Urinary bladder (tissue), 4 donors: Measurements from ENCODE around the gene BCL7C. TPM values are rescaled to one million over a fixed set of nuclear protein-coding genes. Genes with fewer than 3 reads are reported as not detected.
"Not testable (repeated sequence)": the region's sequence is repeated elsewhere in the genome, so short reads cannot be mapped to it uniquely, and the experiment has no call there.

Experiments used
- DNase-seq: peaks from one replicate; pipeline ENCODE4 v3.0.0-alpha.2; 2015; ENCODE audit errors: extremely low spot score
- H3K27ac ChIP-seq: one replicate; pipeline ENCODE4 v1.5.1; 2013; ENCODE audit warnings: low read depth, mild to moderate bottlenecking, moderate library complexity
- H3K36me3 ChIP-seq: one replicate; pipeline ENCODE4 v1.6.1; 2013; ENCODE audit warnings: mild to moderate bottlenecking, moderate library complexity; ENCODE audit not compliant: insufficient read depth
- H3K4me1 ChIP-seq: one replicate; pipeline ENCODE4 v1.6.1; 2013; ENCODE audit warnings: mild to moderate bottlenecking, moderate library complexity; ENCODE audit not compliant: insufficient read depth
- H3K4me3 ChIP-seq: one replicate; pipeline ENCODE4 v1.5.1; 2013; ENCODE audit warnings: low read depth, low read length
- WGBS: extraction: QIAGEN DNeasy Blood & Tissue Kit; methylation state at CpG from one replicate; pipeline ENCODE4 v1.1.7; 2013; 5-methylcytosine and 5-hydroxymethylcytosine counted together
- polyA plus RNA-seq: library from polyadenylated mRNA; stranded (reverse); fragments of 200-250 nt; gene quantifications from one replicate; pipeline ENCODE4 v1.2.3, GENCODE V29; 2013
- total RNA-seq: library from RNA; depleted of rRNA; stranded (reverse); fragments of >200 nt; gene quantifications from one replicate; pipeline ENCODE4 v1.2.3, GENCODE V29; 2014
- donor health status: healthy with polysubstance abuse.
- donor health status: healthy.

Gene BCL7C
- total RNA-seq = 31.7 TPM
- polyA plus RNA-seq = 33.2 TPM

- under 1% methylated on average over 97 of the region's 97 CpGs for WGBS
- Histone ChIP-seq H3K4me1 (no peaks in the 10 kb centered on the region), H3K36me3 (no peaks in the 10 kb centered on the region), H3K27ac (peak within 1 kb of the TSS; percentile 87), H3K4me3 (peak within 1 kb of the TSS; percentile 70)
- DNase-seq = peak; percentile 39
Observed at GRCh38 chr16:30893744-30894539, at the start of gene BCL7C. Gene BCL7C, minus strand, starts transcription at chr16:30894077. Its CDS starts 133 bp downstream, at chr16:30893944.

GRCh38 chr16:30942426-30942806 is 48.5 kb upstream of the BCL7C start:
- H3K4me3 ChIP-seq = no peak overlapping the region
- DNase-seq = no peak
- H3K36me3 ChIP-seq = no peaks in the 10 kb centered on the region
- no peak overlapping the region for H3K27ac ChIP-seq
- H3K4me1 ChIP-seq = no peaks in the 10 kb centered on the region
- 92% methylated on average over 4 of the region's 4 CpGs for WGBS

DNA sequence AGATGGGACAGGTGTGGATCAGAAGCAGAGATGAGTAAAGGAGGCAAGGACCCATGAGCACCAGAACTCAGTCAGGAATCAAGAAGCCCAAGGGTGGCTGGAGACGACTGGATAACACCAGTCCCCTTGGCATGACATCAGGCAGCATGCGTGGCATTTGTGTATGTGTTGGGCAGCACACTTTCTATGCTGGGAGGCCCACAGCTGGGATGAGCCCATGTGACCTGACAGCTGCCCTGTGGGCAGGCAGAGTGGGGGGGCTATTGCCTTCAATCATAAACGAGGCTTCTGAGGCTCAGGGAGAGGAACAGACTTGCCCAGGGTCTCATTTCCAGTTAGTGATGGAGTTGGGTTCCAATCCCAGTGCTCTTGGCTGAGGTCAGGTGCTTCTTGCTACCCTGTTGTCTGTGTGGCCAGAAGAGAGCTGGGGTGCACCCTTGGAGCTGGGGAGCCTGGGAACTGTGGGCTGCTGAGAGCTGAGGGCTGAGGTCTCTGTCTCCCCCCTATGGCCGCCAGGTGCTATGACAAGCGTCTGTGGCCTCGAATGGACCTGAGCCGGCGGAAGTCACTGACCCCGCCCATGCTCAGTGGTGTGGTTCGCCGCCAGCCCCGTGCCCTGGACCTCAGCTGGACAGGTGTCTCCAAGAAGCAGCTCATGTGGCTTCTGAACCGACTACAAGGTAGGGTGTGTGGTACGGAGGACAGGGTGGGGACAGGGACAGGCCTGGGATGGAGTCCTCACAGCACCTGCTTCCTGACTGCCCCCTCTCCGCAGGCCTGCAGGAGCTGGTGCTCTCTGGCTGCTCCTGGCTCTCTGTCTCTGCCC is 47.9 kb upstream of the BCL7C start:
- Histone ChIP-seq H3K27ac (no peak overlapping the region), H3K36me3 (no peaks in the 10 kb centered on the region), H3K4me1 (no peaks in the 10 kb centered on the region), H3K4me3 (no peak overlapping the region)
- DNase-seq = no peak
- 27% methylated on average over 15 of the region's 15 CpGs for WGBS

DNA sequence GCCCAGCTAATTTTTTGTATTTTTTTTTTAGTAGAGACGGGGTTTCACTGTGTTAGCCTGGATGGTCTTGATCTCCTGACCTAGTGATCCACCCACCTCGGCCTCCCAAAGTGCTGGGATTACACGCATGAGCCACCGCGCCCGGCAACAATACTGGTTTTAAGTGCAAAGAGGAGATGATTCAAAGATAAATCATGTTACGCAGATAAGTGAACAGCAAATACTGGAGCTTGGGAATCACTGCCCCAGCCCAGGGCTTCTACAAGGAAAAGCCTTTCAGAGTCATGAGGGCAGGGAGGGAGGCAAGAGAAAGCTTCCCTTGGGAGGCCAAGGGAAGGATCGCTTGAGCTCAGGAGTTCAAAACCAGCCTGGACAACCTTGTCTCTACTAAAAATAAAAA is 45.7 kb upstream of the BCL7C start:
- H3K27ac ChIP-seq, H3K4me1 ChIP-seq, H3K4me3 ChIP-seq, DNase-seq, H3K36me3 ChIP-seq: not testable (repeated sequence)
- 91% methylated on average over 8 of the region's 8 CpGs for WGBS

DNA sequence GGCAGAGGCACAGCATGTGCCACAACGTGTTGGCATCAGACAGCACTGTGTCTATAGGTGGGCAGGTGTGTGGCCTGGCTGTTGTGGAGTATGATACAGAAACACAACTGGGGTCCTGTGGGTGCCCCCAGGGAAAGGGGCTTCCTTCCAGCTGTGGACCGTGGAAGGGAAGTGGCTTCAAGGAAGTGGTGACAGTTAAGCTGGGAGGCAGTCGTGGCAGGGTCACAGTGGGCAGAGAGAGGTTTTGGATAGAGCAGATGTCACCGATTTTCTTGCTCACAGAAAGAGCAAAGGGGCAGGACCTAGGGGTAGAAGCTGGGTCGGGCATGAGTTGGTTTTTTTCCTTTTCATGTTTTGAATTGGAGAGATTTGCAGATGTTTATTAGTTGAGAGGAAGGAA is 43.8 kb upstream of the BCL7C start:
- H3K27ac ChIP-seq = no peak overlapping the region
- no peak overlapping the region for H3K4me3 ChIP-seq
- no peaks in the 10 kb centered on the region for H3K4me1 ChIP-seq
- WGBS = 61% methylated on average over 5 of the region's 5 CpGs
- DNase-seq = no peak
- H3K36me3 ChIP-seq = no peaks in the 10 kb centered on the region

DNA sequence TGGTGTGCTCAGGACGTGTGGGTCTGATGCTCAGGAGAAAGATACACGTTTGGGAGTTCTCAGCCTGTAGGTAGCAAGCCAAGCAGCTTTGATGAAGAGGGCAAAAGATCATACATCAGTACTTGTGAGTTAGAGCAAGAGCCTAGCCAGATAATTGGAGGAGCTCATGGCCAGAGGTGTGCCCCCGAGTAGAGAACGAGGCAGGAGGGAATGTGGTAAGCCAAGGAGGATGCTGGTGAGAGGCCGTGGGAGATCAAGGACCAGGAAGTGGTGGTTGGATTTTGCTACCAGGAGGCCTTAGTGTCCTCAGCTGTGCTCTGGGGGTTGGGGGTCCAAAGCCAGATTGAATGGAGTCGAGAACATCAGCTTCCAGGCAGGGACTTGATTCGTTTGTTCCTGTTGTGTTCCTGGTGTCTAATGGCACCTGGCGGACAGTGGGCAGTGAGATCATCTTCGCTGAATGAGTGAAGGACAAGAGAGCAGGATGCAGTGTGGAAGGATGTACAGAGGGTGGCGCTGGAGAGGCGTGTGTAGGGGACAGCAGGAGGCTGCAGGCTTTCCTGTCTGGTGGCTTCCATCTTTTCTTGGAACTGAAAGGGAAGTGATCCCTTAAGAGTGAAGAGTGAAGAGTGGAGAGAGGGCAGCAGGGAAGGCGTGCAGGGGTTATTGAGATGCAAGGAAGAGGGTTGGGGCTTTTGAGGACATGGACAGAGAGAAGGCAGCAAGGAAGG is 41.1 kb upstream of the BCL7C start:
- Histone ChIP-seq H3K27ac (no peak overlapping the region), H3K4me1 (no peaks in the 10 kb centered on the region), H3K4me3 (no peak overlapping the region), H3K36me3 (no peaks in the 10 kb centered on the region)
- 65% methylated on average over 12 of the region's 12 CpGs for whole genome bisulfite sequencing
- DNase-seq = no peak

DNA sequence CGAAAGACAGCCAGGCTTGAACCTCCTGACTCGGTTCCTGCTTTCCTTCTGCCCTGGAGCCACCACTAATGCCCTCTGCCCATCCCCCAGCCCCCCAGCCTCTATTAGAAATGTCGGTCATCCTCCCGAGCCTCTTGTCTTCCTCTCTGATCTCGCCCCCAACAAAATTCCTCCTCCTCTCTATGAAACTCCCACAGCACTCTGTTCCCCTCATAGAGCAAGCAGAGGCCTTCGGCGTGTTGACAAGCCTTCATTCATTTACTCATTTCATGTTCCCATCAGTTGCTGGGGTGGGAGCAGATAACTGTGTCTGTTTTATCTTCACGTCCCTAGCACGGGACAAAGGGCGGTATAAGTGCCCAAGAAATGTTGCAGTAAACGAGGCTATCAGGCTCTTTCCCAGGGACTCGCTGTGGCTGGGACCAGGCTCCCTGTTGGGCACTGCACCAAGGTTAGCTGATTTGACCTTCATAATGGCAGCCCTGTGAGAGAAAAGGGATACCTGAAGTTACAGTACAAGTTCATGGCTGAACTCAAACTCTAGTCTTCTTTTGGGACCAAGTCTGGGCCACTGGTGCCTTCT is 37.3 kb upstream of the BCL7C start:
- Histone ChIP-seq H3K4me1 (no peaks in the 10 kb centered on the region), H3K27ac (no peak overlapping the region), H3K36me3 (no peaks in the 10 kb centered on the region), H3K4me3 (no peak overlapping the region)
- DNase-seq = no peak
- WGBS = 77% methylated on average over 12 of the region's 12 CpGs

GRCh38 chr16:30930160-30930571 is 36.3 kb upstream of the BCL7C start:
- no peak for DNase-seq
- 92% methylated on average over 35 of the region's 35 CpGs for WGBS
- Histone ChIP-seq H3K36me3 (no peaks in the 10 kb centered on the region), H3K27ac (no peak overlapping the region), H3K4me3 (no peak overlapping the region), H3K4me1 (no peaks in the 10 kb centered on the region)

- Histone ChIP-seq H3K4me3 (no peak overlapping the region), H3K36me3 (no peaks in the 10 kb centered on the region), H3K4me1 (no peaks in the 10 kb centered on the region), H3K27ac (no peak overlapping the region)
- 85% methylated on average over 7 of the region's 7 CpGs for WGBS
- no peak for DNase-seq
Observed at GRCh38 chr16:30929167-30929566, 35.3 kb upstream of the BCL7C start.

GRCh38 chr16:30928390-30928789 is 34.5 kb upstream of the BCL7C start:
- Histone ChIP-seq H3K27ac (no peak overlapping the region), H3K36me3 (no peaks in the 10 kb centered on the region), H3K4me3 (no peak overlapping the region), H3K4me1 (no peaks in the 10 kb centered on the region)
- DNase-seq = no peak
- WGBS = 89% methylated on average over 11 of the region's 11 CpGs

DNA sequence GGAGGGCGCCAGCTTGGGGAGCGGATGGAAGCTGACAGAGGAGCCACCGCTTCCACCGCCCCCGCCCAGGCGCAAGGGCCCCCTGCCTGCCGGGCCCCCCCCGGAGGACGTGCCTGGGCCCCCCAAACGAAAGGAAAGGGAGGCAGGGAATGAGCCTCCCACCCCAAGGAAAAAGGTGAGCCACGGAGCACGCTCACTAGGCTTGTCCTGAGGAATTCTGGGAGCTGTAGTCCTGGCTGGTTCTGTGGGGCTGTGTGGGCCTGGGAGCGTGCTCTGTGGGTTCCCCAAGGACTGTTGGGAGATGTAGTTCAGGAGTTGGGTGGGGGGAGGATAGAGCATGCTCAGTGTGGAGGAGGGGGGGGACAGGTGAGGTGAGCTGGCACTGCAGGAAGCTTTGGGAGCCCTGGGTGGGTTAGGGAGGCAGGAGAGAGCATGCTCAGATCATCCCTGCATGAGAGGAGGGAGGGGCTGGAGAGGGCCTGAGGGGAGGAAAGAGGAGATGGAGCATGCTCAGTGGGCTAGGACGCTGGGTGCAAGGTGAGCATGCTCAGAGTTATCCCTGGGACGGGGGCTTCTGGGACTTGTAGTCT is 34.0 kb upstream of the BCL7C start:
- 52% methylated on average over 15 of the region's 15 CpGs for WGBS
- no peaks in the 10 kb centered on the region for H3K36me3 ChIP-seq
- no peak overlapping the region for H3K27ac ChIP-seq
- H3K4me1 ChIP-seq = no peaks in the 10 kb centered on the region
- no peak for DNase-seq
- H3K4me3 ChIP-seq = no peak overlapping the region

- no peaks in the 10 kb centered on the region for H3K4me1 ChIP-seq
- H3K27ac ChIP-seq = no peak overlapping the region
- no peaks in the 10 kb centered on the region for H3K36me3 ChIP-seq
- DNase-seq = no peak
- H3K4me3 ChIP-seq = no peak overlapping the region
- WGBS = 86% methylated on average over 22 of the region's 22 CpGs
Observed at GRCh38 chr16:30926937-30927788, 33.3 kb upstream of the BCL7C start.
